OCI-LY7 (cell line): Measurements from ENCODE around the gene GRID1. TPM values are rescaled to one million over a fixed set of nuclear protein-coding genes. Genes with fewer than 3 reads are reported as not detected.

ENCODE experiments used
- BruUV-seq: library from RNA; stranded (reverse); fragments of 400-500 nt; replicated peaks from 2 replicates; lab custom pipeline; 2021; lab: Mats Ljungman, UMichigan
- CTCF ChIA-PET: fragments of 300-600 bp; sonication (Branson Sonifier 250); formaldehyde crosslinking; loops from one replicate; lab custom pipeline; 2022; ENCODE audit warnings: antibody characterized with exemption; ENCODE audit not compliant: unreplicated experiment; lab: Charles Lee
- POLR2A ChIA-PET: fragments of 300-600 bp; sonication (Branson Sonifier 250); formaldehyde crosslinking; loops from one replicate; lab custom pipeline; 2022; ENCODE audit warnings: antibody characterized with exemption; lab: Charles Lee
- DNase-seq: peaks from one replicate; pipeline ENCODE4 v3.0.0-alpha.2; 2015; ENCODE audit warnings: low spot score
- H2AFZ ChIP-seq: fragments of 200-600 bp; sonication (generic), shearing (Covaris generic); 2 replicates; pipeline ENCODE4 v1.6.1; 2014; ENCODE audit warnings: mild to moderate bottlenecking, antibody characterized with exemption, low read length, moderate library complexity
- H3K27ac ChIP-seq: fragments of 200-600 bp; sonication (generic); 2 replicates; pipeline ENCODE4 v1.5.1; 2014; ENCODE audit warnings: mixed run types, low read depth, mild to moderate bottlenecking, moderate library complexity, low read length, inconsistent platforms; ENCODE audit not compliant: poor library complexity, severe bottlenecking
- H3K36me3 ChIP-seq: fragments of 200-600 bp; sonication (generic); 2 replicates; pipeline ENCODE4 v1.6.1; 2014; ENCODE audit warnings: mild to moderate bottlenecking, antibody characterized with exemption, low read length, moderate library complexity, mixed read lengths; ENCODE audit not compliant: insufficient read depth
- H3K4me1 ChIP-seq: fragments of 200-600 bp; sonication (generic); 2 replicates; pipeline ENCODE4 v1.5.1; 2014; ENCODE audit warnings: mild to moderate bottlenecking, low read length; ENCODE audit not compliant: insufficient read depth, poor library complexity, severe bottlenecking
- H3K4me2 ChIP-seq: fragments of 200-600 bp; sonication (generic); 2 replicates; pipeline ENCODE4 v1.6.1; 2014; ENCODE audit warnings: mild to moderate bottlenecking, low read length
- H3K4me3 ChIP-seq: fragments of 200-600 bp; sonication (generic); 2 replicates; pipeline ENCODE4 v1.5.1; 2014; ENCODE audit warnings: mild to moderate bottlenecking, low read depth, low read length; ENCODE audit not compliant: poor library complexity, severe bottlenecking
- H3K79me2 ChIP-seq: fragments of 200-600 bp; sonication (generic); 2 replicates; pipeline ENCODE4 v1.6.1; 2016; ENCODE audit warnings: low read depth, mild to moderate bottlenecking, low read length, moderate library complexity, mixed read lengths; ENCODE audit not compliant: insufficient read depth
- H3K9me2 ChIP-seq: fragments of 200-600 bp; sonication (generic); 2 replicates; pipeline ENCODE4 v1.6.1; 2016; ENCODE audit warnings: mild to moderate bottlenecking, low read length, mixed read lengths; ENCODE audit not compliant: insufficient read depth
- H3K9me3 ChIP-seq: fragments of 200-600 bp; sonication (generic); 2 replicates; pipeline ENCODE4 v1.6.1; 2014; ENCODE audit warnings: mild to moderate bottlenecking, mixed run types, low read length, mixed read lengths
- H4K20me1 ChIP-seq: fragments of 200-600 bp; sonication (generic); 2 replicates; pipeline ENCODE4 v1.6.1; 2014; ENCODE audit warnings: mild to moderate bottlenecking, antibody characterized with exemption, low read length, moderate library complexity, mixed read lengths; ENCODE audit not compliant: insufficient read depth
- EZH2phosphoT487 ChIP-seq: fragments of 200-600 bp; sonication (generic); IDR thresholded peaks from 2 replicates; pipeline ENCODE4 v1.6.1; 2018; ENCODE audit warnings: low read depth, borderline replicate concordance, mild to moderate bottlenecking, mixed run types, antibody characterized with exemption, low read length, moderate library complexity, mixed read lengths
- intact Hi-C: fragments of 100-400 bp; cut with micrococcal nuclease; formaldehyde crosslinking; loops from one replicate; pipeline ENCODE4 v1.10.0; 2022; ENCODE audit not compliant: unreplicated experiment
- total RNA-seq, 2 experiments: library from RNA; depleted of rRNA in 1 of 2; stranded (reverse); fragments of >200 nt in 1 of 2; shearing (Covaris generic) in 1 of 2; gene quantifications; 2 replicates each; pipeline ENCODE4 v1.2.3, GENCODE V29; 2014 to 2022
- TF ChIP-seq, protein P1 (sequence below): fragments of 200-600 bp; sonication (generic); conservative IDR thresholded peaks from 2 replicates; pipeline ENCODE4 v1.5.1; 2014; ENCODE audit warnings: mild to moderate bottlenecking, antibody characterized with exemption, low read length, moderate library complexity, mixed read lengths

Gene GRID1
- total RNA-seq, 2 experiments from 2014 or later, result 1.6 to 3.7 TPM

DNA sequence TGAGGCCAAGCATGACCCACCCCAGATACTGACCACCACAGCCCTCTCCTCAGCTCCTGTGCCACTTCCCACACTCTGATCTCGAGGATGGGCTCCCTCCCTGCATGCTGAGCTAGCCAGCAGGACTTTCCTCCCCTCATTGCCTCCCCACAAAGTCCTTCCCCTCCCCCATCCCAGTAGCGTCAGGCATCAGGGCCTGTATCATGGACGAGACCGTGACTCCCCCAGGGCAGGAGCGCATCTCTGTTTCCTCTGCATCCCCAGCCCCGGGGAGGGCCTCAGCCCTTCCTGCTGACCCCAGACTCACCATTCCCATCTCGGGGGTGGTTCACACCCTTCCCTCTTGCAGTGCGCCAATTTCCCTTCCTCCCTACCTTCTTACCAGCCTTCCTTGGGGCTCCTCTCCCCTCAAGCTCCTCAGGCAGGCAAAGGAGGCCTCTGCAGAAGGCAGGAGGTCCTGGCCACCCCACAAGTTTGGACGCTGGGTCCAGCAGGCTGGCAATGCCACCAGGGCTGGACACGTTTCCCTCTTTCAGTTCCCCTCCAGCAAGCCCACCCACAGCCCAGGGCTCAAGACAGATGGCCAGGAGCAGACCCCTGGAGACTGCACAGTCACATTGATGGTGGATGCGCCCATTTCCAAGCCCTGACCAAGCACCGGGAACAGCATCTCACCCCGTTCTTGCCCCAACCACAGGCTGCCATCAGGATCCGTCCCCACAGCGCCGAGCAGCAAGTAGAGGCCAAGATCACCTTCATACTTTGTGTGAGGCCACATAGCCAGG lies 36.5 kb downstream of the GRID1 start:
- no peak overlapping the region for H3K4me3 ChIP-seq
- H2AFZ ChIP-seq, result no peak overlapping the region
- BruUV-seq, result no TSS peak
- no peaks in the 10 kb centered on the region for H4K20me1 ChIP-seq
- H3K27ac ChIP-seq, result no peak overlapping the region
- TF ChIP-seq, protein P1, sequence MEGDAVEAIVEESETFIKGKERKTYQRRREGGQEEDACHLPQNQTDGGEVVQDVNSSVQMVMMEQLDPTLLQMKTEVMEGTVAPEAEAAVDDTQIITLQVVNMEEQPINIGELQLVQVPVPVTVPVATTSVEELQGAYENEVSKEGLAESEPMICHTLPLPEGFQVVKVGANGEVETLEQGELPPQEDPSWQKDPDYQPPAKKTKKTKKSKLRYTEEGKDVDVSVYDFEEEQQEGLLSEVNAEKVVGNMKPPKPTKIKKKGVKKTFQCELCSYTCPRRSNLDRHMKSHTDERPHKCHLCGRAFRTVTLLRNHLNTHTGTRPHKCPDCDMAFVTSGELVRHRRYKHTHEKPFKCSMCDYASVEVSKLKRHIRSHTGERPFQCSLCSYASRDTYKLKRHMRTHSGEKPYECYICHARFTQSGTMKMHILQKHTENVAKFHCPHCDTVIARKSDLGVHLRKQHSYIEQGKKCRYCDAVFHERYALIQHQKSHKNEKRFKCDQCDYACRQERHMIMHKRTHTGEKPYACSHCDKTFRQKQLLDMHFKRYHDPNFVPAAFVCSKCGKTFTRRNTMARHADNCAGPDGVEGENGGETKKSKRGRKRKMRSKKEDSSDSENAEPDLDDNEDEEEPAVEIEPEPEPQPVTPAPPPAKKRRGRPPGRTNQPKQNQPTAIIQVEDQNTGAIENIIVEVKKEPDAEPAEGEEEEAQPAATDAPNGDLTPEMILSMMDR, result no peak
- TF ChIP-seq EZH2phosphoT487, result no peak
- no peaks in the 10 kb centered on the region for H3K9me3 ChIP-seq
- no peaks in the 10 kb centered on the region for H3K4me1 ChIP-seq
- no peaks in the 10 kb centered on the region for H3K9me2 ChIP-seq
- CTCF ChIA-PET, result no interaction called here
- DNase-seq, result no peak
- H3K79me2 ChIP-seq, result no peaks in the 10 kb centered on the region
- intact Hi-C loops, result no loop called here
- no peak overlapping the region for H3K4me2 ChIP-seq
- H3K36me3 ChIP-seq, result no peaks in the 10 kb centered on the region
- POLR2A ChIA-PET, result no interaction called here

DNA sequence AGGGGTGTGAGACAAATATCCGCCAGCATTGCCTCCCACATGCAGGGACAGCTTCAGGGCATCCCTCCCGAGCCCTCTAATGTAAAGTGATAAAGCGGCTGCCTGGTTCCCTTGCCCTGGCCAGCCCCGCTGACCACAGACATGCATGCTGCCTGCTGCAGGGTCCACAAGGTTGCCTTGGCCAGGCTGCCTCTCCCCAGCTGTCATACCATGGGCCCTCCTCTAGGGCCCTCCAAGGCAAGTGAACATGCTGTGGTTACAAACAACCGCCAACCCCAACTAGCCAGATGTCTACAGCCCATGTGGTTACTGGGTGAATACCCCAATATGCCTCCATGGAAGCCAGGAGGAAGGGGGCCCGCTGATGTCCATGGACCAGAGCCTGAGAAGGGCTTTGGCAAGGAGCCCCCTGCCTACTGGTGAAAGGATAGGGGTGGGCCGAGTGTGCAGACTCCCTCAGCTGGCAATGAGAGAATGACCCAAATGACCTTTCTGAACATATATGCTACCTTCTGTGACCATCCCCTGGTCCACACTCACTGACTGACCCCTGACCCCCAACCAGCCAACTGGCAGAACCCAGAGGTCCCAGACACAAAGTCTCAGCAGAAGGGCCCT lies 37.4 kb downstream of the GRID1 start:
- Histone ChIP-seq H3K4me3 (no peak overlapping the region), H3K9me3 (no peaks in the 10 kb centered on the region), H3K27ac (no peak overlapping the region), H3K4me1 (no peaks in the 10 kb centered on the region), H2AFZ (no peak overlapping the region), H3K79me2 (no peaks in the 10 kb centered on the region), H3K4me2 (no peak overlapping the region), H3K36me3 (no peaks in the 10 kb centered on the region), H4K20me1 (no peaks in the 10 kb centered on the region), H3K9me2 (no peaks in the 10 kb centered on the region)
- intact Hi-C loops, result no loop called here
- TF ChIP-seq, protein P1, result no peak
- TF ChIP-seq EZH2phosphoT487, result no peak
- ChIA-PET POLR2A (interaction anchor here (0.7 kb wide), 1 partner anchor 1889 kb away, joined by 4 read pairs; no protein-coding TSS in a partner anchor), CTCF (no interaction called here)
- no TSS peak for BruUV-seq
- no peak for DNase-seq
